Right hindlimb (tissue), 1 donor: ENCODE results near the gene PIK3C2A.
"Not testable (repeated sequence)": the region's sequence is repeated elsewhere in the genome, so short reads cannot be mapped to it uniquely, and the experiment has no call there.

Source experiments
- DNase-seq: peaks from one replicate; pipeline ENCODE4 v3.0.0-alpha.2; 2018

Gene PIK3C2A, protein sequence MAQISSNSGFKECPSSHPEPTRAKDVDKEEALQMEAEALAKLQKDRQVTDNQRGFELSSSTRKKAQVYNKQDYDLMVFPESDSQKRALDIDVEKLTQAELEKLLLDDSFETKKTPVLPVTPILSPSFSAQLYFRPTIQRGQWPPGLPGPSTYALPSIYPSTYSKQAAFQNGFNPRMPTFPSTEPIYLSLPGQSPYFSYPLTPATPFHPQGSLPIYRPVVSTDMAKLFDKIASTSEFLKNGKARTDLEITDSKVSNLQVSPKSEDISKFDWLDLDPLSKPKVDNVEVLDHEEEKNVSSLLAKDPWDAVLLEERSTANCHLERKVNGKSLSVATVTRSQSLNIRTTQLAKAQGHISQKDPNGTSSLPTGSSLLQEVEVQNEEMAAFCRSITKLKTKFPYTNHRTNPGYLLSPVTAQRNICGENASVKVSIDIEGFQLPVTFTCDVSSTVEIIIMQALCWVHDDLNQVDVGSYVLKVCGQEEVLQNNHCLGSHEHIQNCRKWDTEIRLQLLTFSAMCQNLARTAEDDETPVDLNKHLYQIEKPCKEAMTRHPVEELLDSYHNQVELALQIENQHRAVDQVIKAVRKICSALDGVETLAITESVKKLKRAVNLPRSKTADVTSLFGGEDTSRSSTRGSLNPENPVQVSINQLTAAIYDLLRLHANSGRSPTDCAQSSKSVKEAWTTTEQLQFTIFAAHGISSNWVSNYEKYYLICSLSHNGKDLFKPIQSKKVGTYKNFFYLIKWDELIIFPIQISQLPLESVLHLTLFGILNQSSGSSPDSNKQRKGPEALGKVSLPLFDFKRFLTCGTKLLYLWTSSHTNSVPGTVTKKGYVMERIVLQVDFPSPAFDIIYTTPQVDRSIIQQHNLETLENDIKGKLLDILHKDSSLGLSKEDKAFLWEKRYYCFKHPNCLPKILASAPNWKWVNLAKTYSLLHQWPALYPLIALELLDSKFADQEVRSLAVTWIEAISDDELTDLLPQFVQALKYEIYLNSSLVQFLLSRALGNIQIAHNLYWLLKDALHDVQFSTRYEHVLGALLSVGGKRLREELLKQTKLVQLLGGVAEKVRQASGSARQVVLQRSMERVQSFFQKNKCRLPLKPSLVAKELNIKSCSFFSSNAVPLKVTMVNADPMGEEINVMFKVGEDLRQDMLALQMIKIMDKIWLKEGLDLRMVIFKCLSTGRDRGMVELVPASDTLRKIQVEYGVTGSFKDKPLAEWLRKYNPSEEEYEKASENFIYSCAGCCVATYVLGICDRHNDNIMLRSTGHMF (N-terminal part only)

DNA sequence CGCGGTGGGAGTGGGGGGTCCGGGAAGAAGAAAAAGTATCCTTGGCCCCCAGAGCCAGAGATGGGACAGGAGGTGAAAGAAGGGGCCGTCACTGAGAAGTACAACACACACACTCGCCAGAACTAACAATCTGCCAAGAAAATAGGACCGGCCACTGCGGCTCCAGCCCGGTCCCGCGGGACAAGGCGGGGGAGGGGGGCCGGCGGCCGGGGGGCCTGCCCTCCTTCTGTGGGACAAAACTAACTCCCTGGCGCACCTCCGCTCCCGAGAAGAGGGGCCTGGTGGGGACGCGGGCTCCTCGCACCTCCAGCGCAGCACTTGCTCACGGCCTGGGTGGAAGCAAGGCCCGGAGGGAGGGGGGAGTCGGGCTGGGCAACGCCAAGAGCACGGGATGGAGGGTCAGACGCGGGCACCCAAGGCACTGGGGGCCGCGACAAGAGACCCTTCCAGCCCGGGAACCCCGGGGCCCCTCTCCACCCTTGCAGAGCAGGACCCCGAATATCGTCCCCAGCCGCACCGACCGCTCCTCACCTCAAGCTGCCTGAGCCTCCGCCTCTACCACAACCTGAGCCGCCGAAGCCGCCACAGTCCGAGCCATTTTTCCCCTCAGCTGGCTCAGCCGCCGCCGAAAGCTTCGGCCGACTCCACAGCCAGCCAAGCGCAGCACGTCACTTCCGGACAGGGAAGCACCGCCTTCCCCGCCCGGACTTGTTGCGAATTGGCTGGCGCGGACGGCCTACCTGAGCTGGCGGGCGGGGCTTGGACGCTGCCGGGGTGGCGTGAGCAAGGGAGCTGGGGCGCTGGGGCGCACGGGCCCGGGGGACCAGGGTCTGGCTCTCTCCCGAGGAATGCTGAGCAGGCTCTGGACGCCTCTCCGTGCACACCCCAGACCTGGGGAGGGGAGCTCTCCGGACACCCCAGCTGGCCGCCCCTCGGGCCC, at the start of gene PIK3C2A:
Gene PIK3C2A (minus strand): TSS at position 670 of the 940 bp plus-strand sequence. CDS start 38,245 bp downstream, outside the sequence.
- DNase-seq, result peak; percentile 95

DNA sequence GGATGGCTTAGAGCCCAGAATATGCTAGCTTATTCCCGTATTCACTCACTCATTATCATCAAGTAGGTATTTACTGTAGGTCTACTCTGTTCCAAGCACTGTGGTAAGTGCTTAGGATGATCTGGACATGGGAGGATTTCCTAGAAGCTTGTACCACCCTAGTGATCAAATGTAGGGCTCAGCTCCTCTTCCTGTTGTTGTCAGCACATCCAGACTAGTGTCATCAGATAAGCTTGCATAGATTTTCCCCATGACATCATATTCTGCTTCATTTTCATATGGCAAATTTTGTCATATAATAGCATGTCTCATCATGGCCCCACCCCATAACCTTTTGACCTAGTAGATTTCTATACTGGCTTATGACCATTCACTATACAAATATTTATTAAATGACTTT, 49.4 kb upstream of the PIK3C2A start:
- DNase-seq, result no peak

DNA sequence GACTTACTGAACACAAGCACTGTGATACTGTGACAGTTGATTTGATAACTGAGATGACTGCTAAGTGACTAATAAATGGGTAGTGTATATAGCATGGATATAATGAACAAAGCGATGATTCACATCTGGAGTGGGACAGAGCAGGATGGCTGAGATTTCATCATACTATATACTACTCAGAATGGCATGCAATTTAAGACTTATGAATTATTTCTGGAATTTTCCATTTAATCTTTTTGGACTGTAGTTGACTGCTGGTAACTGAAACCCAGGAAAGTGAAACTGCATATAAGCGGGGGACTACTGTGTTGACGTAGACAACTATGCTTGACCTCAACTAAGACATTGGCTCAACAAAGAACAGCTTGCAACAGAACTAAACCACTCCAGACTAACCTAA, 48.7 kb upstream of the PIK3C2A start:
- DNase-seq, result no peak

DNA sequence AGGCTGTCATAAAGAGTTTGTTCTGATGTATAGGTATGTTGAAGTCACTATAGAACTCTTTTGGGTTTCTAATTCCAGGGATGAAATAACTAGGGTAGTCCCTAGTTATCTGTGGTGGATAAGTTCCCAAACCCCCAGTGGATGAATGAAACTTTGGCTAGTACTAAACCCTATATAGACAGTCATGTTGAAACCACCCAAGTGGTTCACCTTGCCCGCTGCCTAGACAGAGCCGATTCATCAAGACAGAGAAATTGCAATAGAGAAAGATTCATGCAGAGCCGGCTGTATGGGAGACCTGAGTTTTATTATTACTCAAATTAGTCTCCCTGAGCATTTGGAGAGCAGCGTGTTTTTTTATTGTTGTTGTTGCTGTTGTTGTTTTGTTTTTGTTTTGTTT, 44.9 kb upstream of the PIK3C2A start:
- no peak for DNase-seq

DNA sequence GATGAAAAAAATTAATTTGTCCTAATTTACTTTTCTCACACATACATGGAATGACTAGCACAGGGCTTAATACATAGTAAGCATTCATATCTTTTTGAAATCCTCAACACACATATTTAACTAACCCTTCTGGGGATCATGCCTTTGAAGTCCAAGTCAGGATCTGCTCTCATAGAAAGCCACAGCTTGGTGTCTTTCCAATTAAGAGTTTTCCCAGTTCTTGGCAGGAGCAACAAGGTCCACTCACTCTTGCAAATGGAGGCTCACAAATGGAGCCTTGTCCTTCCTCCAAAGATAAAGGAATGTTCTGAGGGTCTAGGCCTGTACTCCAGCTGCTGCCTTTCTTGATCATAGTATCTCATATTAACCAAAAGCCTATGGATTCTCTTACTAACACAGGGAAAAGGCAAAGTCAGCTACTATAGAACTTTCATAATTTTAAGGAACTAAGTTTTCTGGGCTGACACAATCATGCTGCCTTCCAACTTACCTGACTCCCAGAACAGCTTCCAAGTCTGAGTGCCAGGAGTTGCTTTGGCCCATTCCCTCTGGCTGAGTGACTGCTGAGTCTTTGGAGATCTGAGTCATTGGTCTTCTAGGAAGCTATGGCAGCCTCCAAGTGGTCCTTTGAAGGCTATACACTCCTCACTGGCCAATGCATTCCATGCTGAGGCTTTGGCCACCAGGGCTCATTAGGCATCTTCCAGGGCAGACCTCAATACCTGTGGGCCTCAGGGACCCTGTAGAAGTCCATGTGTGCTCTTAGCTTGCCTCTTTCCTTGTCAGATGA, 43.0 kb upstream of the PIK3C2A start:
- no peak for DNase-seq

DNA sequence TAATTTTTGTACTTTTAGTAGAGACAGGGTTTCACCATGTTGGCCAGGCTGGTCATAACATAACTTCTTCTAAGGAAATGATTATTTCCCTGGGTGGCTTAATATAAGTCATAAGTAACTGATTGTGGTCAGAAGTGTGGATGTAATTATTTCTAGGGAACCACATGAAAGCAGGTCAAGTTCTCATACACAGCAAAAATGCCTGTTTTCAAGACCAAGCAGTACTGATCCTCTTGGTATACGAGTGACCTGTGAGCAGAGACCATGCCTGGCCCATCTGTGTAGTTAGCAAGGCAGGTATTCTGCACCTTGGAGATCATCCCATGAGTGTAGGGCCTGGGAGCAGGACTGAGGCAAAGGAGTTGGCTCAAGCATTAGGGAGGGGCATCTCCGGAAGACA, 36.3 kb upstream of the PIK3C2A start:
- DNase-seq, result no peak

DNA sequence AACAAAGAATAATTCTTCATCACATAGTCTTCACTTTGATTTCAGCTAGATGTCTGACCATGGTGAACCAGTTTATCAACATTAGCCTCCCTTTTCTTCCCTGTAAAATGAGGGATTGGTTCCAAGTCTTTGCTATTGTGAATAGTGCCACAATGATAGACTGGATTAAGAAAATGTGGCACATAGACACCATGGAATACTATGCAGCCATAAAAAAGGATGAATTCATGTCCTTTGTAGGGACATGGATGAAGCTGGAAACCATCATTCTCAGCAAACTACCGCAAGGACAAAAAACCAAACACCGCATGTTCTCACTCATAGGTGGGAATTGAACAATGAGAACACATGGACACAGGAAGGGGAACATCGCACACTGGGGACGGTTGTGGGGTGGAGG, 35.2 kb upstream of the PIK3C2A start:
- not testable (repeated sequence) for DNase-seq

DNA sequence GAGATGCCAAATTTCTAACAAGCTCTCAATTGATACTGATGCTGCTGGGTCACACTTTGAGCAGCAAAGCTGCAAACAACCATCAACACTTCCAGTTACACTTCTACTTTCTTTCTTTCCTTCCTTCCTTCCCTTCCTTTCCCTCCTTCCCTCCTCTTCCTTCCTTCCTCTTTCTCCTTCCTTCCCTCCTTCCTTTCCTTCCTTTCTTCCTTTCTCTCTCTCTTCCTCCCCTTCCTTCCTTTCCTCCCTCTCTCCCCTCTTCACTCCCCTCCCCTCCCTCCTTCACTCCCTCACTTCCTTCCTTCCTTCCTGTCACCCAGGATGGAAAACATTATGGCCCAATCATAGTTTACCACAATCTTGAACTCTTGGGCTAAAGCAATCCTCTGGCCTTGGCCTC, 33.0 kb upstream of the PIK3C2A start:
- DNase-seq, result no peak

DNA sequence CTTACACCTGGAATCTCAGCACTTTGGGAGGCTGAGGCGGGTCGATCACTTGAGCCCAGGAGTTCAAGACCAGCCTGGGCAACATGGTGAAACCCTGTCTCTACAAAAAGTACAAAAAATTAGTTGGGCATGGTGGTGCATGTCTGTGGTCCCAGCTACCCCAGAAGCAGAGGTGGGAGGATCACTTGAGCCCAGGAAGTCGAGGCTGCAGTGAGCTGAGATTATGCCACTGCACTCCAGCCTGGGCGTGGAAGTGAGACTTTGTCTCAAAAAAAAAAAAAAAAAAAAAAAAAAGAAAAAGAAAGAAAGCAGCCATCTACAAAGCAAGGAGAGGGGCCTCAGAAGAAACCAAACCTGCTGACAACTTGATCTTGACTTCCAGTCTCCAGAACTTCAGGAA, 32.1 kb upstream of the PIK3C2A start:
- not testable (repeated sequence) for DNase-seq

DNA sequence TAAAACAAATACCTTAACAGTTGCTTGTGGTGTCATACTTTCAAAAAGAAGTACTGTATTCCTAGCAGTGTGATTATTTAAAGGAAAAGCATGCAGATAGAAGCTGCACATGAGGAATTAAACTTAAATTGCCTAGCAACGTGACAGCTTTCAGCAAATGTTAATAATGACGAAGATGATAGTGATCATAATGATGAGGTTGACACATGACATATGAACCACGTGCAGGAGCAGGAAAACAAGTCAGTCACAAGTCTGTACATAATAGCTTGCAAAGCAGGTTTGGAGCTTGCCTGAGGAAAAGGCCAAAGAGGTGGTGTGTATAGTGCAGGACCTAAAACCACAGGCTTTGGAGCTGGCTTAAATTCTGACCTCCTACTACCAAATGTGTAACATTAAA, 30.6 kb upstream of the PIK3C2A start:
- no peak for DNase-seq

DNA sequence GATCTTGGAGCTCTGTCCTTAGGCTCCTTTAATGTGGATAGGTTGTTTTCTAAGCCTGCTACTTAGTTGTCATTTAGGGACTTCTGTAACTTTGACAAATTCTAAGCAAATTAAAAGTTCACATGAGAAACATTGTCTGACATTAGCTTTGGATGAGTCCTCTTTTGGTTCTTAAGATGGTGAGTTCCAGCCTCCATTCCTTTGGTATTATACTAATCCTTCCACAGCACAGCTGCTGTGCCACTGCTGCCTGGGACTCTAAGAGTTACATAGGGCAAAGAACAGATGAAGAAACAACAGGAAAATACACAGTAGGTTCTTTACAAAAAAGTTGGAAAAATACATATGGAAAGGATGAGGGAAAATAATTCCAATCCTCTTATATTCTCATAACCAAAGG, 25.3 kb upstream of the PIK3C2A start:
- no peak for DNase-seq

DNA sequence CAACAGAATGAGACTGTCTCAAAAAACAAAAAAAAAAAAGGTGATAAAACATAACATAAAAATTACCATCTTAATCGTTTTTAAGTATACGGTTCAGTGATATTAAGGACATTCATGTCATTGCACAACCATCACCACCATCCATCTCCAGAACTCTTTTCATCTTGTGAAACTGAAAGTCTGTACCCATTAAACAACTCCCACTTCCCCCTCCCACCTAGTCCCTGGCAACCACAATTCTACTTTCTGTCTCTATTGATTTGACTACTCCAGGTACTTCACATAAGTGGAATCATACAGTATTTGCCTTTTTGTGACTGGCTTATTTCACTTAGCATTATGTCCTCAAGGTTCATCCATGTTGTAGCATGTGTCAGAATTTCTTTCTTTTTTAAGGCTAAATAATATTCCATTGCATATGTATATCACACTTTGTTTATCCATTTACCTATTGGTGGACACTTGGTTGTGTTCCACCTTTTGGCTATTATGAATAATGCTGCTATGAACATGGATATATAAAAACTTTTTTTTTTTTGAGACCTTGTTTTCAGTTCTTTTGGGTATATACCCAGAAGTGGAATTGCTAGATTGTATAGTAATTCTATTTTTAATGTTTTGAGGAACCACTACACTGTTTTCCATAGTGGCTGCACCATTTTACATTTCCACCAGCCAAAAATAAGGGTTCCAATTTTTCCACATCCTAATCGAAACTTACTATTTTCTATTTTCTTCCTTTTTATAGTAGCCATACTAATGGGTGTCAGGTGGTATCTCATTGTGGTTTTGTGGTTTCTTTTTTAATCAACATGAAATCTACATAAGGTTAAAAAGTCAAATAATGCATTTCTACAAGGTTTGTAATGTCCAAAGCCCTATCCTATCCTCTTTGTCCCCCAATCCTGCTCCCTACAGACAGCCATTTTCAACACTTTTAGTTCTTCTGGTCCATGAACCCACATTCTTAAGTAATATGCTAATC, 23.4 kb upstream of the PIK3C2A start:
- no peak for DNase-seq

DNA sequence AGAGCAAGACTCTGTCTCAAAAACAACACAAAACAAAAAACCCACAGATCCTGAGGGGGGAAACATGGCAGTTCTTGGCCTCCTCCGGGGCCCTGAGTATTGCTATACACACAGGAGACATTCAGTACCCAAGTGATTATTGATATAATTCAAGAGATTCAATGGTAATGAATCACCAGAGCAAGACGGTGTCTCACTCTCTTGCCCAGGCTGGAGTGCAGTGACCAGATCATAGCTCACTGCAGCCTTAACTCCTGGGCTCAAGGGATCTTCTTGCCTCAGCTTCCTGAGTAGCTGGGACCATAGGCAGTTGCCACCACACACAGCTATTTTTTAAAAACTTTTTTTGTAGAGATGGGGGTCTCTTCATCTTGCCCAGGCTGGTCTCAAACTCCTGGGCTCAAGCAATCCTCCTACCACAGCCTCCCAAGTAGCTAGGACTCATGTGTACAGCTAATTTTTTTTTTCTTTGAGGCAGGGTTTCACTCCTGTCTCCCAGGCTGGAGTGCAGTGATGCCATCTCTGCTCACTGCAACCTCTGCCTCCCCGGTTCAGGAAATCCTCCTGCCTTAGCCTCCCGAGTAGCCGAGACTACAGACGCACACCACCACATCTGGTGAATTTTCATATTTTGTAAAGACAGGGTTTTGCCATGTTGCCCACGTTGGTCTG, 21.8 kb upstream of the PIK3C2A start:
- no peak for DNase-seq

DNA sequence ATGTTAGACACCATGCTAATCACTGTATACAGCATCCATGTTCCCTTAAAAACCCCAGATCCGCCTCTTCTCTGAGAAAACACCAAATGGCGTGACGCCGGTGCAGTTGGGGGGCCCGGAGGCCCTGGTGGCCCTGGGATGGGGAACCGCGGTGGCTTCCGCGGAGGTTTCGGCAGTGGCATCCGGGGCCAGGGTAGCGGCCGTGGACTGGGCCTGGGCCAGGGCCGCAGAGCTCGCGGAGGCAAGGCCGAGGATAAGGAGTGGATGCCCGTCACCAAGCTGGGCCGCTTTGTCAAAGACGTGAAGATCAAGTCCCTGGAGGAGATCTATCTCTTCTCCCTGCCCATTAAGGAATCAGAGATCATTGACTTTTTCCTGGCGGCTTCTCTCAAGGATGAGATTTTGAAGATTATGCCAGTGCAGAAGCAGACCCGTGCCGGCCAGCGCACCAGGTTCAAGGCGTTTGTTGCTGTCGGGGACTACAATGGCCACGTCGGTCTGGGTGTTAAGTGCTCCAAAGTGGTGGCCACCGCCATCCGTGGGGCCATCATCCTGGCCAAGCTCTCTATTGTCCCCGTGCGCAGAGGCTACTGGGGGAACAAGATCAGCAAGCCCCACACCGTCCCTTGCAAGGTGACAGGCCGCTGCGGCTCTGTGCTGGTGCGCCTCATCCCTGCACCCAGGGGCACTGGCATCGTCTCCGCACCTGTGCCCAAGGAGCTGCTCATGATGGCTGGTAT, 20.6 kb upstream of the PIK3C2A start:
- not testable (repeated sequence) for DNase-seq

DNA sequence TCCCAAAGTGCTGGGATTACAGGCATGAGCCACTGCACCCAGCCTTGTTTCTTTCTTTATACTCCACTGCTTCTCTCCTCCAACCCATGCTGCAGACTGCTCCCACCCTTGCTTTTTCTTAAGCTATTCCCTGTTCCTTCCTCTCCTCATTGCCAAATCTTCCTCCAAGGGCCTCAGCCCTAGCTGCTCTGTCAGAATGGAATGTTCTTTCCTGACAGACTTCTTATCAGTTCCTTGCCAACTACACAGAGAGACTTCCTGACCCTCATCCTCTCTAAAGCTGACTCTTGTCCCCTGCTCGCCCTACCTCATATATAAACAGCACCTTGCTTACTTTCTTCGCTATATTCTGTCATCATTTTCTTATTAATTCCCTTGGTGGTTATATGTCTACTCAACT, 16.9 kb upstream of the PIK3C2A start:
- no peak for DNase-seq

DNA sequence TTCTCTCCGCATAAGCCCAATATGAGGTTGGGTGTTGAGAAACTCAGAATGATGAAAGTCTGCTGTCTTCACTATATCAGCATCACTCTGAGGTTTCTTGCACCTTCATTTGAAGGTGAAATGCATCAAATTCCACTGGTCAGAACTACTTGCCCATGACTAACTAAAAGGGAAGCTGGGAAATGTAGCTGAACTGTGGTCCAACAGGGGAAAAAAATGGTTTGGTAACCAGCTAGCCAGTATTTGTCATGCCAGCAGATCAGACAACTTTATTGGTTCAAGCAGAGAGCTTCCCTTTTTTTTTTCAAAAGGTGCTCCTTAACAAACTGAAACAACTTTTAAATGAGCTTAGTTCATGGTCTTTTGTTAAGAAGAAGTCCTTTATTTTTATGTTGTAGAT, 14.2 kb upstream of the PIK3C2A start:
- DNase-seq, result no peak

DNA sequence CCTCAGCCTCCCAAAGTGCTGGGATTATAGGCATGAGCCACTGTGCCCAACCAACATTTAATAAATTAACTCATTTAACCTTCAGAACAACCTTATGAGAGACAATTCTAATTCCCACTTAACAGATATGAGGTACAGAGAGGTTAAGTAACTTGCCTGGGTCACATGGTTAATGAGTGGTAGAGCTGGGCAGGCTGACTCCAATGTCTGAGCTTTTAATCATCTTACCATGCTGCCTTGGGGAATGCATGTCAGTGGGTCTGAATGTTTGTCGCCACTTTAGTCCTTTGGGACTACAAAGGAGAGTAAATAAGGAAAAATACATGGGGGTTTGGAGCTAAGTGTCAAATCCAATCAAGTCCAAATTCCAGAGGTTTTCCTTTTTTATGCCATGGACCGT, 11.2 kb upstream of the PIK3C2A start:
- DNase-seq, result no peak

DNA sequence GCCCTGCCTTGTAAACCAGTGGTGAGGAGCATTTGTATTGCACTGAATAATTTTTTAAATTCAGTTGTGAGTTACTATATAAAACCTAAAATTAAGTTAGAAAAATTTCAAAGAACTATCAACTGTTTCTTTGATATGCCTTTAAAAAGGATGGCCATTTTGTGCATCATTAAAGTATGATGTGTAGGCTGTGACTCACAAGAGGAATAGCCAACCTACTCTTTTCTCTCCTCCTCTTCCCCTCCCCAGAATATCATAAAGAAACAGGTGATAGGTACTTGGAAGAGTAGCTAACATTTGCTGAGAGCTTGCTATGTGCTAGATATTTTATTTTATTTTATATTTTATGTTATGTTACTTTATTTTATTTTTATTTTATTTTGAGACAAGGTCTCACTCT, 10.6 kb upstream of the PIK3C2A start:
- no peak for DNase-seq

DNA sequence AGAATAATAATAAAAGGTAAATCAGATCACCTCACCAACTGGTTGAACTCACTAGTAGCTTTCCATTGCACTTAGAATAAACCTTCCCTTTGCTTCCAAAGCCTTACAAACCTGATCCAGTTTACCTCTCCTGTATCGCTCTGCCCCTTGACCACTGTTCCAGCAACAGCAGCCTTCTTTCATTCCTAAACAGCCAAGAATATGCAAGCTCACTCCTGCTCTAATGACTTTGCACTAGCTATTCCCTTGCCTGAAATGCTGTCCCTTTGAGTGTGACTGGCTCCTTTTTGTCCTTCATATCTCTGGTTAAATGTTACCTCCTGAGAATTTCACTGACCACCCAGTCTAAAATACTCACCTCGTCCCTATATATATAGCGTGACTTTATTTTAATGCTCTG, 9.6 kb upstream of the PIK3C2A start:
- no peak for DNase-seq
